ENCODE results near the gene TLR4.

The TLR4 gene

GRCh38 chr9:117739624-117740347, 35.6 kb downstream of the TLR4 start:
- H3K27me3 ChIP-seq (ENCODE audit: control insufficient read depth in 2 of 2, insufficient read depth in 2 of 2, low read length in 2 of 2), result peaks cover 3 to 6% of the 10 kb centered on the region in 2 donors
- H3K27ac ChIP-seq (ENCODE audit: low read depth in 2 of 2, low read length in 2 of 2), result no peak overlapping the region
- H3K9ac ChIP-seq (ENCODE audit: low read depth in 1 of 2, low read length in 2 of 2), result no peak overlapping the region
- H3K4me3 ChIP-seq (ENCODE audit: low read length in 2 of 2), result no peak overlapping the region
- H3K9me3 ChIP-seq (ENCODE audit: control insufficient read depth in 2 of 2, low read length in 2 of 2), result no peaks in the 10 kb centered on the region
- H3K36me3 ChIP-seq (ENCODE audit: control insufficient read depth in 2 of 2, insufficient read depth in 2 of 2, low read length in 2 of 2), result no peaks in the 10 kb centered on the region
- H3K4me1 ChIP-seq (ENCODE audit: control insufficient read depth in 2 of 2, insufficient read depth in 2 of 2, low read length in 2 of 2), result peaks cover under 1 to 3% of the 10 kb centered on the region in 2 donors

- peaks cover 3 to 10% of the 10 kb centered on the region in 2 donors for H3K27me3 ChIP-seq (ENCODE audit: control insufficient read depth in 2 of 2, insufficient read depth in 2 of 2, low read length in 2 of 2)
- H3K27ac ChIP-seq (ENCODE audit: low read depth in 2 of 2, low read length in 2 of 2), result no peak overlapping the region
- H3K36me3 ChIP-seq (ENCODE audit: control insufficient read depth in 2 of 2, insufficient read depth in 2 of 2, low read length in 2 of 2), result no peaks in the 10 kb centered on the region
- H3K9ac ChIP-seq (ENCODE audit: low read depth in 1 of 2, low read length in 2 of 2), result no peak overlapping the region
- no peak overlapping the region for H3K4me3 ChIP-seq (ENCODE audit: low read length in 2 of 2)
- peaks cover 2 to 6% of the 10 kb centered on the region in 2 donors for H3K4me1 ChIP-seq (ENCODE audit: control insufficient read depth in 2 of 2, insufficient read depth in 2 of 2, low read length in 2 of 2)
- no peaks in the 10 kb centered on the region for H3K9me3 ChIP-seq (ENCODE audit: control insufficient read depth in 2 of 2, low read length in 2 of 2)
These were observed 37.9 kb downstream of the TLR4 start for GRCh38 chr9:117742131-117742530.

DNA sequence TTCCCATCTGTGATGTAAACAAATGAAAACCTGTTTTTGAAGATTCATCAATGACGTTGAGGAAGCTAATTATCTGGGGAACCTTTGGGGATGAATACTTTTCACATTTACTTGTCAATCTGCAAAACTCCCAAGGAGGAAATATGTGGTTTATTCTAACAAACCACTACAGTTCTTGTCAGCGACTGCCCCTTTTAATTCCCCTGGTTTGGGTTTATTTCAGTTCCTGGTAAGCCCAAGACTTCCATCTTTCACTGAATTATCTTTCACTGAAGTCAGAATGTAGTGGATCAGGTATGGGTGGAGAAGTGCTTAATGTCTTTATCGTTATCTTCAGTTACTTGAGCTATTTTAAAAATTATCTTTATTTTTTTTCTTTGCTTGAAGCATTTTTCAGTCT, 40.2 kb downstream of the TLR4 start:
- H3K9me3 ChIP-seq (ENCODE audit: control insufficient read depth in 2 of 2, low read length in 2 of 2), result no peaks in the 10 kb centered on the region
- H3K27ac ChIP-seq (ENCODE audit: low read depth in 2 of 2, low read length in 2 of 2), result no peak overlapping the region
- no peak overlapping the region for H3K9ac ChIP-seq (ENCODE audit: low read depth in 1 of 2, low read length in 2 of 2)
- no peaks in the 10 kb centered on the region for H3K36me3 ChIP-seq (ENCODE audit: control insufficient read depth in 2 of 2, insufficient read depth in 2 of 2, low read length in 2 of 2)
- peaks cover 2 to 6% of the 10 kb centered on the region in 2 donors for H3K4me1 ChIP-seq (ENCODE audit: control insufficient read depth in 2 of 2, insufficient read depth in 2 of 2, low read length in 2 of 2)
- peak overlapping the region in 1 of 2 donors; percentile 58 for H3K4me3 ChIP-seq (ENCODE audit: low read length in 2 of 2)
- peaks cover 3 to 10% of the 10 kb centered on the region in 2 donors for H3K27me3 ChIP-seq (ENCODE audit: control insufficient read depth in 2 of 2, insufficient read depth in 2 of 2, low read length in 2 of 2)

DNA sequence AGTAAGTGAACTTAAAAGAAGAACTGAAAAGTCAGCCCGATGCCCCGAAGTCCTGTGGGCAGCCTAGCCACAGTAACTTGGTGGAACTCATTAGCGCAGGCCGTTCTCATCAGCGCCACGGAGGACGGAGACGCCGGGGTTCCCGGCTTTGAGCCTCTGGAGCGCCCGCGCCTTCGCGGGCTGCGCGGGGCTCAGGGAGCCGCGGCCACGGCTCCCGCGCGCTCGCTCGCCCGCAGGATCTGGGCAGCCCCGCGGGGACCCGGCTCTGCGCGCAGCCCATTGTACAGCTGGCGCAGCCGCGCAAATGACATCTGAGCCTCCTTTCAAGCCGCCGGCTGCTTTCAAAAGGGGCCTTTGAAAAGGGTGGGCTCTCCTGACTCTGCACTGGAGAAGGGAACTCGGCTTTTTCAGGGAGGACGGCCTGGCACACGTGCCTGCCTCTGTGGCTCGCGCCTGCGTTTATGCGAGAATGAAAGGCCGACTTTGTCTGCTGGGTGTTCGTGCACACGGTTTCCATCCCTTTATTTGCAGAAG, 40.7 kb downstream of the TLR4 start:
- Histone ChIP-seq H3K4me1 (ENCODE audit: control insufficient read depth in 2 of 2, insufficient read depth in 2 of 2, low read length in 2 of 2) (peaks cover 2 to 6% of the 10 kb centered on the region in 2 donors), H3K4me3 (ENCODE audit: low read length in 2 of 2) (peak overlapping the region; percentile 57 to 58), H3K27ac (ENCODE audit: low read depth in 2 of 2, low read length in 2 of 2) (no peak overlapping the region), H3K27me3 (ENCODE audit: control insufficient read depth in 2 of 2, insufficient read depth in 2 of 2, low read length in 2 of 2) (peaks cover 3 to 10% of the 10 kb centered on the region in 2 donors), H3K9ac (ENCODE audit: low read depth in 1 of 2, low read length in 2 of 2) (peak overlapping the region in 1 of 2 donors; percentile 39), H3K9me3 (ENCODE audit: control insufficient read depth in 2 of 2, low read length in 2 of 2) (no peaks in the 10 kb centered on the region), H3K36me3 (ENCODE audit: control insufficient read depth in 2 of 2, insufficient read depth in 2 of 2, low read length in 2 of 2) (no peaks in the 10 kb centered on the region)

- Histone ChIP-seq H3K9ac (ENCODE audit: low read depth in 1 of 2, low read length in 2 of 2) (no peak overlapping the region), H3K9me3 (ENCODE audit: control insufficient read depth in 2 of 2, low read length in 2 of 2) (no peaks in the 10 kb centered on the region), H3K4me3 (ENCODE audit: low read length in 2 of 2) (no peak overlapping the region), H3K4me1 (ENCODE audit: control insufficient read depth in 2 of 2, insufficient read depth in 2 of 2, low read length in 2 of 2) (peaks cover 2 to 6% of the 10 kb centered on the region in 2 donors), H3K27me3 (ENCODE audit: control insufficient read depth in 2 of 2, insufficient read depth in 2 of 2, low read length in 2 of 2) (peaks cover 3 to 10% of the 10 kb centered on the region in 2 donors), H3K27ac (ENCODE audit: low read depth in 2 of 2, low read length in 2 of 2) (no peak overlapping the region), H3K36me3 (ENCODE audit: control insufficient read depth in 2 of 2, insufficient read depth in 2 of 2, low read length in 2 of 2) (no peaks in the 10 kb centered on the region)
These were observed 41.4 kb downstream of the TLR4 start for GRCh38 chr9:117745598-117745997.

GRCh38 chr9:117746263-117746662, 42.1 kb downstream of the TLR4 start:
- no peak overlapping the region for H3K9ac ChIP-seq (ENCODE audit: low read depth in 1 of 2, low read length in 2 of 2)
- no peak overlapping the region for H3K4me3 ChIP-seq (ENCODE audit: low read length in 2 of 2)
- H3K27me3 ChIP-seq (ENCODE audit: control insufficient read depth in 2 of 2, insufficient read depth in 2 of 2, low read length in 2 of 2), result peaks cover 3 to 10% of the 10 kb centered on the region in 2 donors
- H3K36me3 ChIP-seq (ENCODE audit: control insufficient read depth in 2 of 2, insufficient read depth in 2 of 2, low read length in 2 of 2), result no peaks in the 10 kb centered on the region
- no peaks in the 10 kb centered on the region for H3K9me3 ChIP-seq (ENCODE audit: control insufficient read depth in 2 of 2, low read length in 2 of 2)
- no peak overlapping the region for H3K27ac ChIP-seq (ENCODE audit: low read depth in 2 of 2, low read length in 2 of 2)
- H3K4me1 ChIP-seq (ENCODE audit: control insufficient read depth in 2 of 2, insufficient read depth in 2 of 2, low read length in 2 of 2), result peaks cover 2 to 6% of the 10 kb centered on the region in 2 donors

DNA sequence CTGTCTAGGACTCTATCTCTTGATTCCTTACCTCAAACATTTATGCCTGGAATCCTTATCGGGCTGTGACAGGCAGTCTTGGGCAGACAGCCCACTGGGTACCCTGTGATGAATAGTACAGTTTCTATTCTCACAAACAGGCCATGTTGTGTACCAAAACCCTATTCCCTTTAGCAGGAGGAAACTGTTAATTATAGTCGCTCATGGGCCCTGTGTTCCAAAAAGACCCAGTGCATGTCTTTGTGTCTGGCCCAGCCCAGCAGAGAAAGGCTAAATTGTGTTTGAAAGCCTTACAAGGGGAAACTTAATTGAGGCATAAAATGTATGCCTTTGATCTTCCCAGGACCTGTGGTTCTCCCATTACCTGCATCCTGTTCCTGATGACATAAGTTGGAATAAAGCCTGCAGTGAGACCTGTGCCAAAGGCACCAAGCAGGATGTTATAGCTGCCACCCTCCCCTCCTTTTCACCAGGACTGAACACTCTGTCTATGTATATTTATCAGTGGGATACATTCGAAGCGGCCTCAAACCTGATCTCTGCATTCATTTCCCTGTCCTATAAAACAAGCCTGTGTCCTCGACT, 43.3 kb downstream of the TLR4 start:
- Histone ChIP-seq H3K4me3 (ENCODE audit: low read length in 2 of 2) (no peak overlapping the region), H3K27me3 (ENCODE audit: control insufficient read depth in 2 of 2, insufficient read depth in 2 of 2, low read length in 2 of 2) (peaks cover 3 to 10% of the 10 kb centered on the region in 2 donors), H3K4me1 (ENCODE audit: control insufficient read depth in 2 of 2, insufficient read depth in 2 of 2, low read length in 2 of 2) (peaks cover 2 to 6% of the 10 kb centered on the region in 2 donors), H3K36me3 (ENCODE audit: control insufficient read depth in 2 of 2, insufficient read depth in 2 of 2, low read length in 2 of 2) (no peaks in the 10 kb centered on the region), H3K9ac (ENCODE audit: low read depth in 1 of 2, low read length in 2 of 2) (no peak overlapping the region), H3K9me3 (ENCODE audit: control insufficient read depth in 2 of 2, low read length in 2 of 2) (no peaks in the 10 kb centered on the region), H3K27ac (ENCODE audit: low read depth in 2 of 2, low read length in 2 of 2) (no peak overlapping the region)

- no peak overlapping the region for H3K4me3 ChIP-seq (ENCODE audit: low read length in 2 of 2)
- no peaks in the 10 kb centered on the region for H3K36me3 ChIP-seq (ENCODE audit: control insufficient read depth in 2 of 2, insufficient read depth in 2 of 2, low read length in 2 of 2)
- H3K9ac ChIP-seq (ENCODE audit: low read depth in 1 of 2, low read length in 2 of 2), result no peak overlapping the region
- no peaks in the 10 kb centered on the region for H3K4me1 ChIP-seq (ENCODE audit: control insufficient read depth in 2 of 2, insufficient read depth in 2 of 2, low read length in 2 of 2)
- H3K27ac ChIP-seq (ENCODE audit: low read depth in 2 of 2, low read length in 2 of 2), result no peak overlapping the region
- no peaks in the 10 kb centered on the region for H3K27me3 ChIP-seq (ENCODE audit: control insufficient read depth in 2 of 2, insufficient read depth in 2 of 2, low read length in 2 of 2)
- H3K9me3 ChIP-seq (ENCODE audit: control insufficient read depth in 2 of 2, low read length in 2 of 2), result no peaks in the 10 kb centered on the region
These were observed 46.2 kb downstream of the TLR4 start for GRCh38 chr9:117750401-117750800.

DNA sequence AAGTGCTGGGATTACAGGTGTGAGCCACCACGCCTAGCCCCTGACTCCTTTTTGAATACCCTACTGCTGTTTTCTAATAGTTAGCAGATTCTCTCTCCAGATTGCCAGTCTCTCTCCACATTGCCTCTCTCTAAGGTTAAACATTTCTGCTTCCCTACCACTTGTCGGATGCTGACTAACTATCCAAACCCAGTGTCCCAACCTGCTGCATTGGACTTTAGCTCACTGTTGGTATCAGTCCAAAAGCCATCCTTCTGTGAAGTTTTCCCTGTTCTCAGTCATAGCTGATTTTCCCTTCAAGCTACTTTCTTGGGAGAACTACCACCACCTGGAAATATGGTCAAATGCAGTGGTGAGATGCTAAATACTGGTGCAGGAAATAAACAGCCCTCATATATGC, 48.7 kb downstream of the TLR4 start:
- Histone ChIP-seq H3K27me3 (ENCODE audit: control insufficient read depth in 2 of 2, insufficient read depth in 2 of 2, low read length in 2 of 2) (no peaks in the 10 kb centered on the region), H3K9me3 (ENCODE audit: control insufficient read depth in 2 of 2, low read length in 2 of 2) (no peaks in the 10 kb centered on the region), H3K36me3 (ENCODE audit: control insufficient read depth in 2 of 2, insufficient read depth in 2 of 2, low read length in 2 of 2) (no peaks in the 10 kb centered on the region), H3K4me3 (ENCODE audit: low read length in 2 of 2) (no peak overlapping the region), H3K4me1 (ENCODE audit: control insufficient read depth in 2 of 2, insufficient read depth in 2 of 2, low read length in 2 of 2) (no peaks in the 10 kb centered on the region), H3K27ac (ENCODE audit: low read depth in 2 of 2, low read length in 2 of 2) (no peak overlapping the region), H3K9ac (ENCODE audit: low read depth in 1 of 2, low read length in 2 of 2) (no peak overlapping the region)

DNA sequence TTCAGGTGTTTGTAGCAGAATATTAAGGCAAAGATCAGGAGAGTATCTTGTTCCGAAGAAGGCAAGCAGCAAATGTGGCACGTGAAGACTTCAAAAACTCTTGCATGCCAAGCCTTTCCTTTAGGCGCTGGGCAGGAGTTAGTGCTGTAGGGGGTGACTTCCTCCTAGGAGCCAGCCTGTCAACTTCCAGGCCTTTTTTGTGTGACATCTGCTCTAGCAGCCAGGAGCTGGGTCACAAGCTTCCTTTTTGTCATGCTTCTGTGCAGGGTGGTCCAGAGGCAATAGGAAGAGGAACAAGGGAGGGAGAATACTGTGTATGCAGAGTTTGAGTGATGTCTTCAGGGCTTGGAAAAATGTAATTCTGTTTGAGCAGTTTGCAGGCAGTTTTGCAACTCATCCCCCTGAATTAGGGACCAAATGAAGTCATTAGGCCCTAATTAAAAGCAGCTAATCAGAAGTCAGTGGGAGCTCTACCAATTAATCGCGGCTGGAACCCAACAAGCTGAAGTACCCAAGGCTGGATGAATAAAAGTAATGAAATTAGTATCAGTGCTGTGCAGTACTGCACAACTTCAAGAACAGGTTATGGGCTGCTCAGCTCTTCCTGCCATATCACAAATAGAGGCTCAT, 53.5 kb downstream of the TLR4 start:
- Histone ChIP-seq H3K4me1 (ENCODE audit: control insufficient read depth in 2 of 2, insufficient read depth in 2 of 2, low read length in 2 of 2) (no peaks in the 10 kb centered on the region), H3K9me3 (ENCODE audit: control insufficient read depth in 2 of 2, low read length in 2 of 2) (no peaks in the 10 kb centered on the region), H3K4me3 (ENCODE audit: low read length in 2 of 2) (no peak overlapping the region), H3K36me3 (ENCODE audit: control insufficient read depth in 2 of 2, insufficient read depth in 2 of 2, low read length in 2 of 2) (no peaks in the 10 kb centered on the region), H3K9ac (ENCODE audit: low read depth in 1 of 2, low read length in 2 of 2) (no peak overlapping the region), H3K27ac (ENCODE audit: low read depth in 2 of 2, low read length in 2 of 2) (no peak overlapping the region), H3K27me3 (ENCODE audit: control insufficient read depth in 2 of 2, insufficient read depth in 2 of 2, low read length in 2 of 2) (no peaks in the 10 kb centered on the region)

Measured in mucosa of rectum (tissue), 2 donors.